Calu3 (cell line): Measurements from ENCODE around the gene SCN7A. TPM values are rescaled to one million over a fixed set of nuclear protein-coding genes. Genes with fewer than 3 reads are reported as not detected.
A peak's percentile ranks its signal among the peaks of the same experiment; 100 is the strongest.
"Not testable (repeated sequence)": the region's sequence is repeated elsewhere in the genome, so short reads cannot be mapped to it uniquely, and the experiment has no call there.

ENCODE experiments used
- BruUV-seq: library from RNA; stranded (reverse); fragments of 400-500 nt; replicated peaks from 2 replicates; lab custom pipeline; 2021; lab: Mats Ljungman, UMichigan
- CTCF ChIA-PET: fragments of 300-600 bp; sonication (Branson Sonifier 250); formaldehyde crosslinking; loops from one replicate; lab custom pipeline; 2022; ENCODE audit warnings: antibody characterized with exemption; lab: Charles Lee
- DNase-seq: peaks from one replicate; pipeline ENCODE4 v3.0.0; 2022
- H3K27ac Mint-ChIP-seq: one replicate; pipeline ENCODE4 v1.8.0; 2022; ENCODE audit warnings: mixed read lengths; ENCODE audit not compliant: unreplicated experiment
- H3K27me3 Mint-ChIP-seq: one replicate; pipeline ENCODE4 v1.8.0; 2022; ENCODE audit warnings: mixed read lengths; ENCODE audit not compliant: unreplicated experiment
- H3K36me3 Mint-ChIP-seq: one replicate; pipeline ENCODE4 v1.8.0; 2022; ENCODE audit warnings: mild to moderate bottlenecking, moderate library complexity, mixed read lengths; ENCODE audit not compliant: insufficient read depth, unreplicated experiment
- H3K4me1 Mint-ChIP-seq: one replicate; pipeline ENCODE4 v1.8.0; 2022; ENCODE audit warnings: mild to moderate bottlenecking, low read depth, mixed read lengths; ENCODE audit not compliant: unreplicated experiment
- H3K4me3 Mint-ChIP-seq: one replicate; pipeline ENCODE4 v1.8.0; 2022; ENCODE audit warnings: mild to moderate bottlenecking, low read depth, moderate library complexity, mixed read lengths; ENCODE audit not compliant: unreplicated experiment
- H3K9me3 Mint-ChIP-seq: one replicate; pipeline ENCODE4 v1.8.0; 2022; ENCODE audit warnings: low read depth, mixed read lengths; ENCODE audit not compliant: unreplicated experiment
- CTCF ChIP-seq: fragments of 200-600 bp; IDR thresholded peaks from one replicate; pipeline ENCODE4 v1.8.0; 2022; ENCODE audit warnings: antibody characterized with exemption; ENCODE audit not compliant: unreplicated experiment
- intact Hi-C: fragments of 100-400 bp; cut with micrococcal nuclease; formaldehyde crosslinking; loops from one replicate; pipeline ENCODE4 v1.10.0; 2022; ENCODE audit not compliant: unreplicated experiment
- total RNA-seq: library from RNA; stranded (reverse); gene quantifications from 2 replicates; pipeline ENCODE4 v1.2.3, GENCODE V29; 2022

Gene SCN7A
- total RNA-seq, 1 experiment from 2014 or later = not detected

DNA sequence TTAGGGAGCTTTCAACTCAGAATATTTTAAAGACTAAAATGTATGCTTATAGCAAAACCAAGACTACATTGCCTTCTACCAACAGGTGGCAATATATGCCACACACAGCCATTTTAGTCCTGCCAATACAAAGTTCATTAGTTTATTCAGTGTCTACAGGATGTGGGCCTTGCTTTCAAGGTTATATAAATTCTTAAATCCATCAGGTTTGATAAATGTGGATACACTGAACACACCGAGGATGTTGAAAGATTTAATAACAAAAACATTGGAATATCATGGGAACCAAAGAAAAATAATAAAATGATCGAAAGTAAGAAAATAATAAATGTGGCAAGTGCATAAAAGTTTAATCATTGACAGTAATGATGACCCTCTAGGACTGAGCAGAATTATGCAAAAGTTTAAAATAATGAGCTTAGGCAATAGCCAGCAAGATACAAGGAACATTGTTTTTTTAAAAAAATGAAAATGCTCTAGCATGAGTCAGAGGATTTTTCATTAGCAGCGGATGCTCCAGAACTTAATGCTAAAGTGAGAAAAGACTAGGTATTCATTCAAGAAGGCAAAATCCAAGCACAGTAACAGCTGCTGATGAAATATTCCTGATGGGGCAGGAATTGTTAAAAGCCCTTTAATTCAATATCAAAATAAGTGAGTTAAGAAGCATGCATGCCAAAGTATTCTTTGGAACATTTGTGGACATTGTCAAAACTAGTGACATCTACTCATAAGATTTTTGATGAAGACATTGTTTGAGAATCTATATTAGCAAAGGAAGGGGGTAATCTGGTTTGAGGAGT is 132.5 kb downstream of the SCN7A start:
- CTCF ChIA-PET = interaction anchor here (0.6 to 1.7 kb wide), 3 partner anchors 58 to 378 kb away, joined by 3 to 5 read pairs (median 5); no protein-coding TSS in a partner anchor
- Mint-ChIP-seq H3K9me3 (no peaks in the 10 kb centered on the region), H3K4me1 (peaks cover 10% of the 10 kb centered on the region), H3K36me3 (no peaks in the 10 kb centered on the region), H3K4me3 (no peak overlapping the region), H3K27ac (no peak overlapping the region), H3K27me3 (no peaks in the 10 kb centered on the region)
- no peak for TF ChIP-seq CTCF
- intact Hi-C loops = loop anchor here (1.0 to 2.0 kb wide), 3 partner anchors 23 to 155 kb away; no protein-coding TSS in a partner anchor
- DNase-seq = peak; percentile 6
- BruUV-seq = no TSS peak

GRCh38 chr2:166360906-166361305 is 133.1 kb downstream of the SCN7A start:
- no peaks in the 10 kb centered on the region for H3K27me3 Mint-ChIP-seq
- no peak for DNase-seq
- no TSS peak for BruUV-seq
- intact Hi-C loops = loop anchor here (1.0 to 2.0 kb wide), 3 partner anchors 23 to 156 kb away; no protein-coding TSS in a partner anchor
- no peak overlapping the region for H3K27ac Mint-ChIP-seq
- H3K4me1 Mint-ChIP-seq = peaks cover 10% of the 10 kb centered on the region
- CTCF ChIA-PET = interaction anchor here (0.6 to 1.7 kb wide), 3 partner anchors 58 to 377 kb away, joined by 3 to 5 read pairs (median 5); no protein-coding TSS in a partner anchor
- H3K9me3 Mint-ChIP-seq = no peaks in the 10 kb centered on the region
- no peak overlapping the region for H3K4me3 Mint-ChIP-seq
- H3K36me3 Mint-ChIP-seq = no peaks in the 10 kb centered on the region
- no peak for TF ChIP-seq CTCF

- Mint-ChIP-seq H3K4me1 (peaks cover 10% of the 10 kb centered on the region), H3K4me3 (no peak overlapping the region), H3K27me3 (no peaks in the 10 kb centered on the region), H3K27ac (no peak overlapping the region), H3K36me3 (no peaks in the 10 kb centered on the region), H3K9me3 (no peaks in the 10 kb centered on the region)
- TF ChIP-seq CTCF = no peak
- intact Hi-C loops = loop anchor here (2.0 kb wide), 2 partner anchors 58 to 156 kb away; no protein-coding TSS in a partner anchor
- CTCF ChIA-PET = interaction anchor here (1.2 to 1.7 kb wide), 2 partner anchors 59 to 156 kb away, joined by 3 to 5 read pairs; no protein-coding TSS in a partner anchor
- DNase-seq = no peak
- BruUV-seq = no TSS peak
These were observed 133.6 kb downstream of the SCN7A start for GRCh38 chr2:166360426-166360825.

DNA sequence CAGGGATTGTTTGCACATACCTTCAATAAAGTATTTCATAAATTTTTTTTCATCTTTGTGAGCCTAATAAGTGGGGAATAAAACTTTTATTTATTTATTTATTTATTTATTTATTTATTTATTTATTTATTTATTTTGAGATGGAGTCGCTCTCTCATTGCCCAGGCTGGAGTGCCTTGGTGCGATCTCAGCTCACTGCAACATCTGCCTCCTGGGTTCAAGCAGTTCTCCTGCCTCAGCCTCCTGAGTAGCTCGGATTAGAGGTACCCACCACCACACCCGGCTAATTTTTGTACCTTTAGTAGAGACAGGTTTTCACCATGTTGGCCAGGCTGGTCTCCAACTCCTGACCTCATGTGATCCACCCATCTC is 136.1 kb downstream of the SCN7A start:
- BruUV-seq, H3K9me3 Mint-ChIP-seq, H3K27me3 Mint-ChIP-seq, intact Hi-C loops, CTCF ChIA-PET, DNase-seq, H3K4me3 Mint-ChIP-seq, H3K27ac Mint-ChIP-seq, H3K36me3 Mint-ChIP-seq: not testable (repeated sequence)
- H3K4me1 Mint-ChIP-seq = peaks cover 21% of the 10 kb centered on the region
